GM12891 (cell line): ENCODE measurements around the gene NRXN3.

Source experiments
- PAX5 ChIP-seq: IDR thresholded peaks from 2 replicates; pipeline ENCODE4 v1.6.1; 2011; ENCODE audit warnings: low read length, moderate library complexity, mild to moderate bottlenecking; ENCODE audit not compliant: insufficient read depth, severe bottlenecking
- POLR2AphosphoS5 ChIP-seq: IDR thresholded peaks from 2 replicates; pipeline ENCODE4 v1.6.1; 2011; ENCODE audit warnings: low read depth, low read length, control low read depth
- SPI1 ChIP-seq: IDR thresholded peaks from 2 replicates; pipeline ENCODE4 v1.6.1; 2011; ENCODE audit warnings: low read depth, low read length, control low read depth
- TAF1 ChIP-seq: IDR thresholded peaks from 2 replicates; pipeline ENCODE4 v1.6.1; 2011; ENCODE audit warnings: low read depth, low read length, control low read depth

GRCh38 chr14:78758333-78758732, 588.2 kb downstream of the NRXN3 start:
- TF ChIP-seq TAF1 (no peak), POLR2AphosphoS5 (no peak), PAX5 (no peak), SPI1 (no peak)
